HG02678 (cell line): ENCODE results near the gene ANKS1A.

Experiments used
- ATAC-seq: cut with Tn5 transposase; IDR thresholded peaks from one replicate; pipeline ENCODE4 v1.9.1; 2021; ENCODE audit warnings: mild to moderate bottlenecking, moderate library complexity; ENCODE audit not compliant: unreplicated experiment

ANKS1A gene

DNA sequence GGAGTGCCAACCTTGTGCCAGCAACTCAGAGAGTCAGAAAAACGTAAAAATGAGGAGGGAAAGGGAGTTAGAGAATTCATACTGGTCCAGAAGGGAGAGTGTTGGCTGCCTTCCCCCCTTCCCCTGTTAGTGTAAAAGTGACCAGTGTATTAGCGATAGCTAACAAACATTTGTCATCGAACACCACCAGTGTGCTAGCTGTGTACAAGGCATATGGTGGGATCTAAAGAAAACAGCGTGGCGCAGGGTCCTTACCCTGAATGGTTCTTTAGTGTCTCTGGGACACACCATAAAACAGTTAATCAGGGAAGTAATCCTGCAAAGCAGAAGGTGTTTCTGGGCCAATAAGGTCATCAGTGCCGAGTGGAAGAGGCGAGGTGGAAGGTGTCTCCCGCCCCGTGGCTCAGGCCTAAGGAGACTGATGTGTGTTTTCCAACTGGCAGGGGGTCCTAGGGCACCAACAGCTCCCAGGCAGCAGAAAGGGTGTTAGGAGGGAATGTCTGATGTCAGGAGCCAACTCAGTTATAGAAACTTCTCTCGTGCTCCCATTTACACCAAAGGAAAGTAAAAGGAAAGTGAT lies 160.2 kb downstream of the ANKS1A start:
- no peak for ATAC-seq

GRCh38 chr6:35049900-35050756 lies 161.1 kb downstream of the ANKS1A start:
- ATAC-seq: no peak

DNA sequence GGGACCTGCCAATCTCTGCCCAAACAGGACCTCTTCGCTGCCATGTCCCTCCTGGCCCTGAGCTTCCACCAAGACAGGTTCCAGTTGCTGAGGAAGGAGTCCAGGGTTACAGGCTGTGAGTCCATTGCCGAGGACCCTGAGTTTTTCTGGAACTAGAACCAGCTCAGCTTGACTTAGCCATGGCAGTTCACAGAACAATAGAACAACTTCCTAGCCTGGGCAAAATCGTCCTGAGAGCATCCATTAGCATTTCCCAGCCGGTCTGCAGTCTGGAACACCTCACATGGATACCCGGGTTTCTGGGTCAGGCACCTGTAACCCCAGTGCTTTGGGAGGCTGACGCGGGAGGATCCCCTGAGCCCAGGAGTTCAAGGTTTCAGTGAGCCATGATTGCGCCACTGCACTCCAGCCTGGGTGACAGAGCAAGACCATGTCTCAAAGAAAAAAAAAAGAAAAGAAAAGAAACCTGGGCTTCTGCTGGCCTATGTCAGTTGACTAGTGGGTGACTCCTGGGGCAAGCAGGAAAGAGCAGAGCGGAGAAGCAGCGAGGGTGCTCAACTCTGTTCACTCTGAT lies 161.8 kb downstream of the ANKS1A start:
- ATAC-seq: no peak

- ATAC-seq: no peak
Measured at GRCh38 chr6:35051396-35051795, 162.3 kb downstream of the ANKS1A start.

DNA sequence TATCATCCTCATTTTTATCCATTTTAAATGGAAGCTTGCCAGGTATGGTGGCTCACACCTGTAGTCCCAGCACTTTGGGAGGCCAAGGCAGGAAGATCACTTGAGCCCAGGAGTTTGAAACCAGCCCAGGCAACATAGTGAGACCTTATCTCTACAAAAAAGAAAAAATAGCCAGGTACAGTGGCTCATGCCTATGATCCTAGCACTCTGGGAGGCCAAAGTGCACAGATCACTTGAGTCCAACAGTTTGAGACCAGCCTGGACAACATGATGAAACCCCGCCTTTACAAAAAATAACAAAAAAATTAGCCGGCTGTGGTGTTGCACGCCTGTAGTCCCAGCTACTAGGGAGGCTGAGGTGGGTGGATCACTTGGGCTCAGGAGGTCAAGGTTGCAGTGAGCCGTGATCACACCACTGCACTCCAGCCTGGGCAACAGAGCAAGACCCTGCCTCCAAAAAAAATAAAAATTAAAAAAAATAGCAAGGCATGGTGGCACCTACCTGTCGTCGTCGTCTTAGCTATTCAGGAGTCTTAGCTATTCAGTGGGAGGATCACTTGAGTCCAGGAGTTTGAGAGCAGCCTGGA lies 163.0 kb downstream of the ANKS1A start:
- no peak for ATAC-seq

DNA sequence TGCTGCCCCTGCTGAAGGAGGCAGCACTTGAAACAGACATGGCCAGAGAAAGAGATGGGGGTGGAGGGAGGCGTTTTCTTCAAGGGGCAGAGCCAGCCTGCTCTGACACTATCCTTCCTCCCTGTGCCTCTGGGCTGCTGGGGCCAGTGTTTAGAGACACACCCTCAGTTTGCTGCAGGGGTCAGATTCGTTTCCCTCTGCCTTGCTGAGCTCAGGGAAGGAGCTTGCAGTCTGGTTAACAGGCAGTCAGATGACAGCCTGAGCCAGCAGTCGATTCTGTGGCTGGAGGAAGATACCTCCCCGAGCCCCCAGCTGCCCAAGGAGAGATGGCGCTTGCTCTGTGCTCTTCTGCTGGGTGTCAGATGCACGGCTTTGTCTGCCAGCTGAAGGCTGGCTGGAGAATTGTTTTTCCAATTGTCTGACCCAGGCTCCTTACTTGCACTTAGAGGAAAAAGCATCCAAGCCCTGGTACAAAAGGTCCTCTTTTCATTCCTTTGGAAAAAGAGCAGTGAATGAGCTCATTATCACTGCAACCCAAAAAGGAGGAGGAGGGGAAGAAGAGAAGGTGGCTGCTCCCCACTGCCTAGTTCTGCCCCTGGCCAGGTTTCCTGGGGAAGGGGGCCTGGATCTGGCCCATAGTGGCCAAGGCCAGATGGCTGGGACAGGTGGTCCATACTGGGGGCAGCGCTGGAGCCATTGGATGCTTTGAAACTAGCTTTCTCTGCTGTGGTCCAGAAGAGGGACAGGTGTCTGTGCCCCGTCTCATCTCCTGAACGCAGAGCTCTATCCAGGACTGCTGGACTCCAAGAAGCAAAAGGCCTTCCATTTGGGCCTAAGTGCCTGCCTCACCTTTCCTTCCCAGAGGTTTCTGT lies 163.9 kb downstream of the ANKS1A start:
- ATAC-seq: no peak

DNA sequence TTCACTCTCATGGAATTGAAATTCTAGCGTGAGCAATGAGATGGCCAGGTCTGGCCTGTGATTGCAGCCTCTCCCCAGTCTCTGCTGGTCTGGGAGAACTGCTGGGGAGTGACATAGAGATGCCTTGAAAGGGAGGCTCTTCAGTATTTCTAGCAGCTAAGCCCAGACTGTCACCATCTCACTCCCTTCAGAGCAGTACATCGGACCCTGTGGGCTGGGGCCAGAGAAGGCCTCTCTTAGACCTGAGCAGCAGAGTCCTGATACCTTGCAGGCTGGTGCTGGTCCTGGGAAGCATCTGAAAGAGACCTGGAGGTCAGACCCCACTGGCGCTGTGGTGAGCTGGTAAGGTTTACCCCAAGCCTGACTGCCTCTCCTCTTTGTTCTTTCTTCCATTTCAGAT lies 164.6 kb downstream of the ANKS1A start:
- no peak for ATAC-seq

DNA sequence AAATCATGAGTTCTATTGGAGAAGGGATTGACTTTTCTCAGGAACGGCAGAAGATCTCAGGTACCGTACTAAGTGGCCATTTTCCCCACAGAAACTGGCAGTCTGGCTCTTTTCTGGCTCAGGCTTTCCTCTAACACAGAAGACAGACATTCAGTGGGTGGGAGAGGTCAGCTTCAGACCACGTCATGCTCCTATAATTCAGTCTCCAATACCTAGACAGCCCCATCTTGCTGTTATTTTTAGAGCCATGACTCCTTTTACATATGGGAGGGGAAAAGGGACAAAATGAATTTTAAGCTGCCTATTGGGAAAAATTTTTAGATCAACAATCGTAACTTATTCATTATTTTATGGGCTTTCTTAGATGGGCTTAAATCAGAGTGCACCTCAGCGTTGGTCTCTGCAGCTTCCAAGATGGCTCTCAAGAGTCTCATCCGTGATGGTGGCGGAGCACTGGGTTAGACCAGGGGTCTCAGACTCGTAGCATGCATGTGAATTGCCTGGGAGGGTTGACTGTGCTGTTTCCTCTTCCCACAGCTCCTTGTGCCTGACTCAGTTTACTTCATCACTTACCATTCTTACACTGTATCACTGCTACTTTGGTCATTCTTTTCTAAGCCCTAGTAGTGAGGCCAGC lies 165.2 kb downstream of the ANKS1A start:
- ATAC-seq: no peak

GRCh38 chr6:35054743-35055130 lies 165.7 kb downstream of the ANKS1A start:
- no peak for ATAC-seq

GRCh38 chr6:35055891-35056290 lies 166.8 kb downstream of the ANKS1A start:
- ATAC-seq: no peak

- no peak for ATAC-seq
Measured at GRCh38 chr6:35056952-35057351, 167.9 kb downstream of the ANKS1A start.

DNA sequence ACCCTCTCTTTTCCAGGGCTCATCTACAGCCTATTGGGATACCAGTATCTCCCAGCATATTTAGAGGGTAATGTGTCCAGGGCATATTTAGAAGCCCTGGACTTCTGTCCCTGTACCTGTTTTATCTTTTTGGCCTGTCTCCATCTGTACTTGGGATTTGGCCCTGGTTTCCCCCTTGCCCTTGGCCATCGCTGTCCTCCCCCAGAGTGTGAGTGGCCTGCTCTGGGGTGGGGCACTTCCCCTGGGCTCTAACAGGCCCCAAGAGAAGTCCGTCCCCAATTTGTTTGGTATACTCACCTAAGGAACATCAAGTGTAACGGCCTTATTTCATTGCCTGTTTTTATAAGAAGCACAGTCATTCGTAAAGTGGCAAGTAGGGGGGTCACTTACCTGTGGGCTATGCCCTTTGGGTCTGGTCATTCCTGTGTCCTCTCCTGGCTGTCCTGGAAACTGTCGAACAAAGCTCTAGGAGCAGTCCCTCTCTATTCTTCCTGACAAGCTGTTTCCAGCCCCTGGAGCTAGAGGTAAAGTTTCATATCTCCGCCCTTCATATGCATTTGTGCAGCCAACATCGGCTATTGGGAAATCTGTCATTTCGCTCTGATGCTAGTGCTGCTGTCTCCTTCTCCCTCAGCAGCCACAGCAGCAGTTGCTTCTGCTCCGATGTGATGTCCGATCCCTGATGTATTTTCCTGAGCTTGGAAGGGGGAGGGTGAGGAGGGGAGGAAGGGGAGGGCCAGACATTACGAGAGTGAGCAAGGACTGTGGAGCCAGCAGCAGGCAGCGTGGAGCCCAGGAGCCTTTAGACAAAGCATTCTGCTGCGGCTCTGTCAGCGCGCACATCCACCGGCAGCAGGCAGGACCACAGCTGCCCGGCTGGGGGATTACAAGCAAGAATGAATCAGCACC lies 168.6 kb downstream of the ANKS1A start:
- ATAC-seq: no peak

- ATAC-seq: no peak
Measured at GRCh38 chr6:35058358-35058675, 169.3 kb downstream of the ANKS1A start.

DNA sequence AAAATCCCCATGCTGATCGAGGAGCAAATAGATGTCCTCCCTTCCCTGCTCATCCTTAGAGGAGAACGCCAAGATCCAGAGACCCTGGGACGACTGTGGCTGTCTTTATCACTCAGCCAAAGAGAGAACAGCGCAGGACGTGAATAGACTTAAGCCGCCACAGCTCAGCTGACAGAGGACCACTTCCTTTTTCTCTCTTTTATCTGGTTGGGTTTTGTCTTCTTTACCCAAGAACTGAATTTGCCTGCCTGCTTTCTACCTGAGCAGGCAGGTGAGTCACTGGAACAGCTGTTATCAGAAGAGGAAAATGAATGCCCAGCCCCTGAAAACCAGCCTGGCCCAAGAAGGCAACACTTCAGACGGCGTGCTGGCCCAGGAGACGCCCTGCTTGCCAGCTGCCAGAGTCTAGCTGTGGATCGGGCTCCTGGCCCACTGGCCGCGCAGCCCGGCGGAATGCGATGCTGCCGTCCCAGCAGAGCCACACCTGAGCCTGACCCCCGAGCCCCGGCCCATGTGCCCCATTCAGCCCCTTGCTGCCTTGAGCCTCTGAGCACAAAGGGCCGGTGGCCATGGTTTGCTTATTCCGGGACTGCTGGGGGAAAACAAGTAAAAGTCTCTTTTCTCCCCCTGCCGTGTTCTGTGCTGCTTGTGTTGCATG lies 169.9 kb downstream of the ANKS1A start:
- no peak for ATAC-seq

GRCh38 chr6:35059596-35060345 lies 170.7 kb downstream of the ANKS1A start:
- no peak for ATAC-seq

DNA sequence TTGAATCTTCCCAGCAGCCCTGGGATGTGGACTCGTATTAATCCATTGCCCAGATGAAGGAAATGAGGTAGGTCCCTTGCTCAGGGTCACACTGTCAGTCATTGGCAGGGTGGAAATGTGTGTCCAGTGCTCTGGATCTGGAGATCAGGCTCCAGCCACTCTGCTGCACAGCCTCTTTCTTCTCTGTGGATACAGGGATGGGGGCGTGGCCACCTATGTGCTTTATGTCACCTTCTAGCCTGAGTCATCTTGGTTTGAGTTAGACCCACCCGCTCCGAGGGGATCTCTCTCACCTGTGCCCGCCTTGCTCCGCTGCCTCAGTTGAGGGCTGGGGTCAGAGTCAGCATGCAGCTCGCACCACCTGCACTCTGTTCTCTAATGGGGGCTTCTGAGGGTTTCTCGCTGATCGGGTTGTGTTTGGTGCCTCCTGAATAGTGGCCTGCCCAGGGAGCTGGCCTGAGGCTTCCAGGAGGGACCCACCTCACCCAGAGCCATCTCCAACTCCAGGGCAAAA lies 172.1 kb downstream of the ANKS1A start:
- no peak for ATAC-seq

GRCh38 chr6:35061651-35062410 lies 172.8 kb downstream of the ANKS1A start:
- ATAC-seq: no peak
